Stimulated activated CD8-positive, alpha-beta memory T cell treated with anti-CD3 and anti-CD28 coated beads, Interleukin-7, amount 100 ng/mL, for 48 hours (primary cell): ENCODE measurements around the gene UIMC1.

Source experiments
- DNase-seq, 2 donors: peaks; one replicate each; pipeline ENCODE4 v3.0.0-alpha.2; 2020; ENCODE audit warnings: low read depth in 1 of 2; ENCODE audit errors: extremely low read depth in 1 of 2

UIMC1 gene

DNA sequence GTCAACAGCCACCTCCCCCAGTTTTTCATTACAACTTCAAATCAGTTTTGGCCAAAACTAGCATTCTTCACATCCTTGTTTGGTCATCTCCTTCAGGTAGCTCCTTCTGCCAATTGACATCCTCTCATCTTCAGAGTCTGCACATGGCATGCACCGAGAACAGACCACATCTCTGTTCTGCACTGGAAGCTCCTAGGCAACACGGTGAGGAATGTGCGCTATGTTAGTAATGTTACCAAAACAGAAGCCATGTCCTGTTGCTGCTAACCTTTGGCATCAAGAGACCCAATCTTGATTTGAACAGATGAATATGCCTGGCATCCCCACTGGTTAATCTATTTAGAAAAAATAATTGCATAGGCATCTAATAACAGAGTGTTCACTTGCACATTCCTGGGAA lies 102.3 kb downstream of the UIMC1 start:
- no peak for DNase-seq

DNA sequence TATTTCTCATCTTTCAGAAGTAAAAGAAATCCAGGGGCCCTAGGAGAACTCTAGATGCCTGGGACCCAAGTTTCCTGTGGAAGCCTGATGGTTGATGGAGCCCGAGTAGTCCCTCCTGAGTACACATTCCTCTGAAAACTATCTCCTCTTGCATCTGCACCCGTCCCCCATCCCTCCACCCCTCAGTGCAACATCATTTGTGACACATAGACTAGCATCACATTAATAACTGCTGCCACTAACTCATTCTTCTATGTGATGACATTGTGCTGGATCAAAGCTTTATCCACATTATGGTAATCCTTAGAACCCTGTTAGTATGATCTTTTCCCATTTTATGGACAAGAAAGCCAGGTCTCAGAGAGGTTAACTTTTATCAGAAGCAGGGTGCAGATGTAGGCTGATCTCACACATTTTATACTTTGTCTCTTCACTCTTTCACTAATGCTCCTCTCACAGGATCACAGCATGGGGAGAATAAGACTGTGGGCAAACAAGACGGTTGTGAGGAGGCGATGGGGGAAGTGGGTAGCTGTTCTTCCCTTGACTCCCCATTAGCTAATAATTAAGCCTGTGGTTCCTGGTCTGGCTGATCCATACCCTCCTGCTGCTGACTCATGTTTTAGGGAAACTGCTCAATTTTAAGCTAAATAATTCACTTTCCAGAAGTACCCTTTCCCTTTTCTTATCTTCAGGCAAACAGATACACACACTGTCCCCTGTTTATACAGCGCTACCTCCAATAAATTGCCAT lies 103.5 kb downstream of the UIMC1 start:
- DNase-seq = no peak

GRCh38 chr5:176902102-176902814 lies 104.3 kb downstream of the UIMC1 start:
- DNase-seq = no peak

- DNase-seq = peak in 1 of 2 donors; percentile 18
Observed at GRCh38 chr5:176901260-176902101, 105.1 kb downstream of the UIMC1 start.

DNA sequence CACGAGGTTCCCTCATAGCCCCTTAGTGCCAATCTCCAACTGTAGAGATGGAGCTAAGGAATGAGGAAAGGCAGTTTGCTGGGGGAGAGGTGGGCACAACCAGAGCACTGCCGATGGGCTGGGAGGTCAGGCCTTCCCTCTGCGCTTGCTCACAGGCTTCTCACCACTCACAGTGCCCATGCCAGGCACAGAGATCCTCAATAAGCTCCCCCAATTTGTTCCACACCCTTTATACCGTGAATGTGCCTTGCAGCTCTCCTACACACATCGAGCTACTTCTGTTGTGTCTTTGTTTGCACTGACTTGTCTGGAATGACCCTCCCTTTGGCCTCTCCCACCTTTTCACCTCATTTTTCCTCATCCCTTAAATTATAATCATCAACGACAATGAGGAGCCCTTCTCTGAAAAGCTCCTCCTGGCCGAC lies 105.8 kb downstream of the UIMC1 start:
- DNase-seq = no peak

GRCh38 chr5:176899946-176900779 lies 106.4 kb downstream of the UIMC1 start:
- DNase-seq = no peak

GRCh38 chr5:176899296-176899891 lies 107.2 kb downstream of the UIMC1 start, which contains the start of gene HK3:
TSS of gene HK3 (minus strand) at chr5:176899346. CDS start at chr5:176896159, 3,187 bp downstream.
- no peak for DNase-seq

DNA sequence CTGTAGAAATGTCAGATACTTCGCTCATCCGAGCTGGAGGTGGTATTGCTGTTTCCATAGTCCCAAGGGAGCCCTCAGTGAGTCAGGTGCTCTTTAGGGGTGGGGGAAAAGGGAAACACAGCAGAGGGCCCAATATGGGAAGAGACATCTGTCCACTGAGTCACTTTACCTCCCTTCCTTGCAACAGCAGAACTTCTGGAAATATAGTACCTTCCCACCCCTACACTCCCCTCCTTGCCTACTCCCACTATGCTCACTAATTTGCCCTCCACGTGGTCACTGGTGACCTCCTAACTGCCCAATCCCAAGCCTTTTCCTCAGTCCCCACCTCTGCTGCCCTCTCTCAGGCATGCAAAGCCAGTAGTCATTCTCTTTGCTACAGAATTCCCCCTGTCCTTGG lies 109.3 kb downstream of the UIMC1 start:
- no peak for DNase-seq

- no peak for DNase-seq
Observed at GRCh38 chr5:176895831-176896230, 110.7 kb downstream of the UIMC1 start.

GRCh38 chr5:176894298-176894697 lies 112.3 kb downstream of the UIMC1 start:
- DNase-seq = no peak

DNA sequence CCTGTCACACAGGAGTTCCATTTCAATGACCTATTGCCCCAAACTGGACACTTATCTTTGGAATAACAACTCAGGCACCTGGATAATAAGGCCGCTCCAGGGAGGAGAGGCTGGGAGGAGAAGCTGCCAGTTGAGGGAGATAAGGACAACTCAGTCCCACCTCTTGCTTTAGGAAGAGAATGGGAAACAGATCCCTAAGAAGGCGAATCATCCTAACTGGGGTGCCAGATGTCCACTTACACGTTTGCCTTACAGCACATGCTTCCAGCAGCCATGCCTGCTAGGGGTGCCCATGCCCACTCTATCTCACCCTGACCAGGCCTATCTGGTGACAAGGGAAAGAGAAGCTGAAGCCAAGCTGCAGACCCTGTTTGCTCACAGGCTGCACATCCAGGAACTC lies 113.9 kb downstream of the UIMC1 start:
- no peak for DNase-seq

- DNase-seq = no peak
Observed at GRCh38 chr5:176891331-176891958, 115.1 kb downstream of the UIMC1 start.

DNA sequence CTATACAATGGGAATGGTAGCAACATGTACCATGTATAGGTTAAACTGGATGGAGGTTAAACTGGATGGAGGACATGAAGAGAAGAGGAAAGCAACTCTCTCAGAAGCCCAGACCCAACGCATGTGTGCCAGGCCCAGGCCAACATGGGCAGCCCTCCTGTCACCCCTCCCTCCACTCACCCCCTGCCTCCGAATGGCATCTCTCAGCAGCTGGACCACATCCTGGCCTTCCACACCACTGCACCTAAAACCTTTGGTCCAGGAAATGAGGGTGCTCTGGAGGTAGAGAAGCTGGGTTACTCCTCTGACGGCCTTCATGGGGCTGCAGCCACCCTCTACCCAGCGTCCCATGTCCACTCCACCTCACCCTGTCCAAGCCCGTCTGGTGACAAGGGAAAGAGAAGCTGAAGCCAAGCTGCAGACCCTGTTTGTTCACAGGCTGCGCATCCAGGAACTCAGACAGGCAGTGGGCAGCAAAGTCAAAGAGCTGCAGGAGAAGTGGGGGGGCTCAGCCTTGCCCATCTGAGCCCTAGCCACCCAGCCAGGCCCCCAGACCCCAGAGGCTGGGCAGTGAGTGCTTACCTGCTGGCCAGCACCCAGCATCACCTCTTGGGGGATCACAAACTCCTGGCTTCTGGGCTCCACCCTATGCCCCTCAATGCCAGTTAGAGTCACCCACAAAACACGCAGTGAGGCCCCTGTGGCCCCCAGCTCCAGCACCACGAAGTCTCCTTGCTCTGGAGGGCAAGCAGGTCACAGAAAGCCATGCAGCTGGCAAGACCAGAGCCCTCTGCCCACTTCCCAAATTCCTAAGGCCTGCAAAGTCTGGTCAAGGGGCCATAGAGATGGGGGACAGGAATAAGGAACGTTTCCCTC lies 115.9 kb downstream of the UIMC1 start:
- DNase-seq = no peak

DNA sequence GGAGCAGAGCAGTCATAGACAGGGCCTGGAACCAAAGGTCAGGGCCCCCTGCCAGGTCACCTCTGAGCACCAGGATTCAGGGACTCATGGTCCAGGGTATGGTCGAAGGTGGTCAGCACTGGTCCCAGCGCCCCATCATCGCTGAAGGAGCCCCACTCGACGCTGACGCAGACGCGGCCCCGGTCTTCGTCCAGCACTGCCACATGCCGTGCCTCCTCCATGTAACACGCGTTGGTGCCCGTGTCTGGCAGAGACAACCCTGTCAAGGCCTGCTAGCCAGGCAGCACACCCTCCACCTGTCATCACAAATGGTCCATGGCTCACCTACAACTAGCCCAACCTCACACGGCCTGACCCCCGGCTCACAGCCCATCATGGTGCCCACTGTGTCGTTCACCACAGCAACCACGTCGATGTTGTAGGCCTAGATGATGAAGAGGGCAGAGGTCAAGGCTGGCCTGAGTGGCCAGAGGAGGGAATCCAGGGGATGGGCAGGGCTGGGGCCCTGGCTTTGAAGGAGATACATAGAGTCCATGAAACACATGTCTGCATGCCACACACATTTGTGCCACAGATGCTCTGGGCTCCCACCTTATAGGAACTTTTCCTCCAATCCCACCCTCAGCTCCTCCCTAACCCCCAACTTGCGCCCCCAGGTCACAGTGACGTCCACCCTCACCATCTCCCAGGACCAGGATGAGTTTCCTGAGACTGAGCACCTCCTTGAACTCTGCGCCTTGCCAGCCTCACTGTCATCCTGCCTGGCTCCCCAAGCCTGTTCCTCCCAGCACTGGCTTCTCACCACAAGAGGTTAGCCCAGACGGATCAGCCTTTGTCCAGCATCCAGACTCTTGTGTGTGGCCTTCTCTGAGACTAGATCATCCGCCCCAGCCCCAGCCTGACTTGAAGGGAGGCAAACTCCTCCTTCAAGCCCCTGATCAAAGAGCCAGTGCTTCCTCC lies 117.0 kb downstream of the UIMC1 start:
- no peak for DNase-seq

- no peak for DNase-seq
Observed at GRCh38 chr5:176888865-176889165, 117.8 kb downstream of the UIMC1 start.

- no peak for DNase-seq
Observed at GRCh38 chr5:176888016-176888864, 118.3 kb downstream of the UIMC1 start.
